H9 (cell line): ENCODE data around the gene TRMT44. TPM values are rescaled to one million over a fixed set of nuclear protein-coding genes. Genes with fewer than 3 reads are reported as not detected.
A peak's percentile ranks its signal among the peaks of the same experiment; 100 is the strongest.

Source experiments
- DNase-seq: peaks from one replicate; pipeline ENCODE4 v3.0.0-alpha.2; 2017
- H2AFZ ChIP-seq: one replicate; pipeline ENCODE4 v1.6.1; 2013; ENCODE audit warnings: mild to moderate bottlenecking, low read length, control low read depth, moderate library complexity
- H2AK5ac ChIP-seq: 2 replicates; pipeline ENCODE4 v1.6.1; 2013; ENCODE audit warnings: low read length, control low read depth, mixed read lengths; ENCODE audit not compliant: insufficient read length
- H2BK120ac ChIP-seq: one replicate; pipeline ENCODE4 v1.6.1; 2013; ENCODE audit warnings: low read depth, mild to moderate bottlenecking, low read length, control low read depth, inconsistent platforms; ENCODE audit not compliant: poor library complexity, severe bottlenecking
- H2BK12ac ChIP-seq: 2 replicates; pipeline ENCODE4 v1.6.1; 2013; ENCODE audit warnings: low read length, control low read depth, mixed read lengths, low read depth; ENCODE audit not compliant: insufficient read length
- H2BK15ac ChIP-seq: 2 replicates; pipeline ENCODE4 v1.6.1; 2013; ENCODE audit warnings: low read depth, low read length, control low read depth
- H2BK20ac ChIP-seq: one replicate; pipeline ENCODE4 v1.6.1; 2013; ENCODE audit warnings: low read depth, mild to moderate bottlenecking, low read length, control low read depth, inconsistent platforms; ENCODE audit not compliant: poor library complexity, severe bottlenecking
- H2BK5ac ChIP-seq: 2 replicates; pipeline ENCODE4 v1.6.1; 2013; ENCODE audit warnings: low read length, control low read depth, mixed read lengths; ENCODE audit not compliant: insufficient read length
- H3K14ac ChIP-seq: 2 replicates; pipeline ENCODE4 v1.6.1; 2013; ENCODE audit warnings: low read length, control low read depth; ENCODE audit not compliant: insufficient read depth
- H3K18ac ChIP-seq: 2 replicates; pipeline ENCODE4 v1.6.1; 2013; ENCODE audit warnings: low read depth, mild to moderate bottlenecking, mixed read lengths, low read length, control low read depth; ENCODE audit not compliant: insufficient read length
- H3K23ac ChIP-seq: 2 replicates; pipeline ENCODE4 v1.6.1; 2013; ENCODE audit warnings: low read length, control low read depth, mixed read lengths, low read depth; ENCODE audit not compliant: insufficient read length
- H3K23me2 ChIP-seq: 2 replicates; pipeline ENCODE4 v1.6.1; 2013; ENCODE audit warnings: low read depth, mild to moderate bottlenecking, mixed read lengths, low read length, control low read depth; ENCODE audit not compliant: insufficient read length, poor library complexity, severe bottlenecking
- H3K27ac ChIP-seq: 2 replicates; pipeline ENCODE4 v1.5.1; 2013; ENCODE audit warnings: low read length, control low read depth, mixed read lengths, low read depth; ENCODE audit not compliant: insufficient read length
- H3K27me3 ChIP-seq: 2 replicates; pipeline ENCODE4 v1.6.1; 2013; ENCODE audit warnings: low read length, control low read depth, inconsistent platforms; ENCODE audit not compliant: insufficient read depth
- H3K4ac ChIP-seq: 2 replicates; pipeline ENCODE4 v1.6.1; 2013; ENCODE audit warnings: low read depth, mild to moderate bottlenecking, control low read depth, inconsistent platforms, low read length, moderate library complexity
- H3K4me1 ChIP-seq: 2 replicates; pipeline ENCODE4 v1.6.1; 2013; ENCODE audit warnings: low read length, control low read depth, inconsistent platforms; ENCODE audit not compliant: insufficient read depth
- H3K4me2 ChIP-seq: 2 replicates; pipeline ENCODE4 v1.6.1; 2013; ENCODE audit warnings: low read length, control low read depth, mixed read lengths; ENCODE audit not compliant: insufficient read length, insufficient read depth
- H3K56ac ChIP-seq: 2 replicates; pipeline ENCODE4 v1.6.1; 2013; ENCODE audit warnings: low read depth, mild to moderate bottlenecking, mixed read lengths, low read length, control low read depth; ENCODE audit not compliant: insufficient read length
- H3K79me1 ChIP-seq: 2 replicates; pipeline ENCODE4 v1.6.1; 2013; ENCODE audit warnings: low read depth, mild to moderate bottlenecking, moderate library complexity, low read length, control low read depth, inconsistent platforms; ENCODE audit not compliant: insufficient read depth, poor library complexity, severe bottlenecking
- H3K79me2 ChIP-seq: 2 replicates; pipeline ENCODE4 v1.6.1; 2013; ENCODE audit warnings: low read length, control low read depth, inconsistent platforms; ENCODE audit not compliant: insufficient read depth
- H3K9ac ChIP-seq: 2 replicates; pipeline ENCODE4 v1.6.1; 2013; ENCODE audit warnings: low read length, control low read depth, mixed read lengths; ENCODE audit not compliant: insufficient read length; ENCODE audit errors: extremely low read depth
- H3K9me3 ChIP-seq: one replicate; pipeline ENCODE4 v1.6.1; 2013; ENCODE audit warnings: low read depth, low read length, inconsistent platforms; ENCODE audit not compliant: control insufficient read depth
- H3T11ph ChIP-seq: one replicate; pipeline ENCODE4 v1.6.1; 2013; ENCODE audit warnings: mild to moderate bottlenecking, low read length, control low read depth, inconsistent platforms
- H4K20me1 ChIP-seq: one replicate; pipeline ENCODE4 v1.6.1; 2013; ENCODE audit not compliant: control insufficient read depth, insufficient read length, insufficient read depth
- H4K5ac ChIP-seq: 2 replicates; pipeline ENCODE4 v1.6.1; 2013; ENCODE audit warnings: low read depth, mild to moderate bottlenecking, mixed read lengths, low read length, control low read depth; ENCODE audit not compliant: insufficient read length
- H4K8ac ChIP-seq: replicated peaks from 2 replicates; pipeline ENCODE4 v1.6.1; 2013; ENCODE audit warnings: low read length, control low read depth, mixed read lengths, low read depth; ENCODE audit not compliant: insufficient read length
- H4K91ac ChIP-seq: 2 replicates; pipeline ENCODE4 v1.6.1; 2013; ENCODE audit warnings: low read depth, mild to moderate bottlenecking, moderate library complexity, mixed read lengths, low read length, control low read depth; ENCODE audit not compliant: insufficient read length
- H3K27ac Mint-ChIP-seq, 3 experiments: 2 replicates in 2 of 3; 3 replicates in 1 of 3; pipeline ENCODE4 v1.8.0; 2020 to 2021; ENCODE audit warnings: mixed read lengths in 3 of 3, mild to moderate bottlenecking in 1 of 3, moderate library complexity in 1 of 3
- H3K27me3 Mint-ChIP-seq: 2 replicates; pipeline ENCODE4 v1.8.0; 2021; ENCODE audit warnings: low read depth, mild to moderate bottlenecking, moderate library complexity, mixed read lengths
- H3K36me3 Mint-ChIP-seq, 3 experiments: 2 replicates in 2 of 3; 3 replicates in 1 of 3; pipeline ENCODE4 v1.8.0; 2020 to 2021; ENCODE audit warnings: low read depth in 3 of 3, mixed read lengths in 3 of 3; ENCODE audit not compliant: insufficient read depth in 1 of 3
- H3K4me1 Mint-ChIP-seq, 2 experiments: 2 replicates each; pipeline ENCODE4 v1.8.0; 2020; ENCODE audit warnings: mixed read lengths in 2 of 2
- H3K4me3 Mint-ChIP-seq, 2 experiments: 2 replicates in 1 of 2; 3 replicates in 1 of 2; pipeline ENCODE4 v1.8.0; 2020 to 2021; ENCODE audit warnings: mild to moderate bottlenecking in 2 of 2, mixed read lengths in 2 of 2, moderate library complexity in 1 of 2
- H3K9me3 Mint-ChIP-seq, 2 experiments: 2 replicates in 1 of 2; 3 replicates in 1 of 2; pipeline ENCODE4 v1.8.0; 2020; ENCODE audit warnings: mild to moderate bottlenecking in 2 of 2, mixed read lengths in 2 of 2, moderate library complexity in 1 of 2
- CTCF ChIP-seq: fragments of 200-600 bp; sonication (generic); conservative IDR thresholded peaks from 3 replicates; pipeline ENCODE4 v1.8.0; 2021; ENCODE audit warnings: antibody characterized with exemption, mild to moderate bottlenecking
- WGBS: extraction: QIAGEN DNeasy Blood & Tissue Kit; methylation state at CpG from one replicate; pipeline ENCODE4 v1.1.7; 2013; ENCODE audit warnings: missing lambda C conversion rate, low lambda C conversion rate, mixed read lengths; ENCODE audit not compliant: insufficient read length; ENCODE audit errors: extremely low coverage; 5-methylcytosine and 5-hydroxymethylcytosine counted together
- total RNA-seq: library from RNA; stranded (reverse); gene quantifications from 2 replicates; pipeline ENCODE4 v1.2.1, GENCODE V29; 2021

TRMT44 gene
- total RNA-seq, 1 experiment from 2014 or later, result 22.8 TPM

GRCh38 chr4:8510191-8510590, 69.6 kb downstream of the TRMT44 start:
- Histone ChIP-seq H2BK15ac (no peak overlapping the region), H3K4me2 (no peak overlapping the region), H3K23ac (no peak overlapping the region), H3K56ac (no peak overlapping the region), H3T11ph (no peak overlapping the region), H4K91ac (no peak overlapping the region), H3K18ac (no peak overlapping the region), H3K9ac (no peak overlapping the region), H4K5ac (no peak overlapping the region), H3K4ac (no peak overlapping the region), H3K4me1 (no peaks in the 10 kb centered on the region; the same call in 1 of the 2 replicates), H2BK20ac (no peak overlapping the region), H3K79me2 (no peaks in the 10 kb centered on the region), H3K79me1 (no peaks in the 10 kb centered on the region), H3K9me3 (no peaks in the 10 kb centered on the region), H3K27ac (no peak overlapping the region), H3K27me3 (no peaks in the 10 kb centered on the region), H3K14ac (0 out of 2 replicates have a peak overlapping the region, but pooled peaks have one; percentile 21), H2BK5ac (no peak overlapping the region), H2AFZ (no peak overlapping the region), H4K8ac (no peak overlapping the region), H2AK5ac (no peak overlapping the region), H2BK12ac (no peak overlapping the region), H4K20me1 (no peaks in the 10 kb centered on the region), H3K23me2 (no peaks in the 10 kb centered on the region), H2BK120ac (no peak overlapping the region)
- H3K27me3 Mint-ChIP-seq, result no peaks in the 10 kb centered on the region
- TF ChIP-seq CTCF, result no peak
- DNase-seq, result no peak
- peaks cover 15 to 19% of the 10 kb centered on the region in 2 experiments for H3K9me3 Mint-ChIP-seq
- H3K4me3 Mint-ChIP-seq, result no peak overlapping the region
- peaks cover 23 to 27% of the 10 kb centered on the region in 2 experiments for H3K4me1 Mint-ChIP-seq
- peaks cover 11 to 19% (median 14%) of the 10 kb centered on the region in 3 experiments; a peak in 6 of 7 replicates for H3K36me3 Mint-ChIP-seq
- H3K27ac Mint-ChIP-seq, result peak overlapping the region in 2 of 3 experiments; percentile 4 to 23; a peak in 1 of 7 replicates
- no CpG with 5 or more reads among the region's 12 CpGs for WGBS
